ENCODE data around the gene N4BP2L2. TPM values are rescaled to one million over a fixed set of nuclear protein-coding genes. Genes with fewer than 3 reads are reported as not detected.

The N4BP2L2 gene
- total and polyA plus RNA-seq, 2 of the 8 experiments (the other 6 are each of a cell fraction or from before 2014, with no cell fraction given): 14.6 to 67.6 TPM

DNA sequence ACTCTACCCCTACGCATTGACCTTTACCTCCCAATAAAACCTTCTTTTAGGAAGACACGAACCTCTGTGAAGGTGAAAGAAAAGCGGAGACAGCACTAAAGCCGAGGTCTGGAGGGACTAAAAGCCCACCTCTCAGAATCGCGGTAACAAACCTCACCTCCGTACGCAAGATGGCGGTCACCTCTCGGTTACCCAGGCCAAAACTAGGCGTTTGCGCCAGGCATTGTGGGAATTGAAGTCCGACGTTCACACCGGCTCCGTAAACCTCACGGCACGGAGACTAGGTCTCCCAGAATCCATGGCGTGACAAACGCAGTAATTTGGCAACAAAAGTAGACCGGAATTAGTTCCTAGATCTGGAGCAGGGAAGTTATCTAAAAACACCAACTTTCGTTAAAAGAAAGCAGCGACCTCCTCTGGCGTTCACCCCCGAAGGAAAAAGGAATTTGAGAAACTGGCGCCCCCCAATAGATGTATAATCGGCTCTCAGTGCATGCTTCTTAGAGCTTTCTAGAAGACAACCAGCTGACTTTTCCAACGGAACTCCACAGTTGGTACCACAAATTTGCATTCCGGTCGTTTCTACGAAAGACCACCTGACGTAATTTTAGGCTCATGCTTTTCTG lies at the start of gene N4BP2L2 (continued):
- TF ChIP-seq RNF2 (IDR thresholded peaks at IDR 0.05; ENCODE audit: borderline replicate concordance, low read depth, low read length, missing control alignments, poor library complexity, severe bottlenecking) (no peak), CHD2 (IDR thresholded peaks at IDR 0.05; ENCODE audit: low read length) (peak; percentile 72), MAFK (IDR thresholded peaks at IDR 0.05; ENCODE audit: low read depth, low read length) (no peak), SRF (IDR thresholded peaks at IDR 0.05; ENCODE audit: low read depth, low read length) (no peak), ASH2L (IDR thresholded peaks at IDR 0.05; ENCODE audit: low read length) (peak; percentile 64), CREB1 (IDR thresholded peaks at IDR 0.05) (peak; percentile 72), TBP (IDR thresholded peaks at IDR 0.05; ENCODE audit: low read depth, low read length) (peak; percentile 73), ZNF274 (IDR thresholded peaks at IDR 0.05; ENCODE audit: borderline replicate concordance, extremely low read depth, low read length) (no peak), RXRA (IDR thresholded peaks at IDR 0.05; ENCODE audit: insufficient read depth, low read depth, low read length) (no peak), CBX5 (IDR thresholded peaks at IDR 0.05; ENCODE audit: low read depth, low read length) (no peak), EP300 (IDR thresholded peaks at IDR 0.05; ENCODE audit: borderline replicate concordance in 1 of 2, low read depth in 2 of 2, low read length in 2 of 2) (no peak), POLR2A (IDR thresholded peaks at IDR 0.05; ENCODE audit: control extremely low read depth in 1 of 2, low read depth in 2 of 2, low read length in 2 of 2) (peak; percentile 41 to 70; a peak in 2 of 3 replicates), EGR1 (IDR thresholded peaks at IDR 0.05; ENCODE audit: borderline replicate concordance, low read depth, low read length) (no peak), EZH2 (IDR thresholded peaks at IDR 0.05; ENCODE audit: low read depth, low read length, severe bottlenecking) (no peak)
- TF ChIP-seq, protein P1, sequence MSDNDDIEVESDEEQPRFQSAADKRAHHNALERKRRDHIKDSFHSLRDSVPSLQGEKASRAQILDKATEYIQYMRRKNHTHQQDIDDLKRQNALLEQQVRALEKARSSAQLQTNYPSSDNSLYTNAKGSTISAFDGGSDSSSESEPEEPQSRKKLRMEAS (IDR thresholded peaks at IDR 0.05): peak; percentile 18; the same call in 1 of the 2 replicates
- TF ChIP-seq, protein P2, sequence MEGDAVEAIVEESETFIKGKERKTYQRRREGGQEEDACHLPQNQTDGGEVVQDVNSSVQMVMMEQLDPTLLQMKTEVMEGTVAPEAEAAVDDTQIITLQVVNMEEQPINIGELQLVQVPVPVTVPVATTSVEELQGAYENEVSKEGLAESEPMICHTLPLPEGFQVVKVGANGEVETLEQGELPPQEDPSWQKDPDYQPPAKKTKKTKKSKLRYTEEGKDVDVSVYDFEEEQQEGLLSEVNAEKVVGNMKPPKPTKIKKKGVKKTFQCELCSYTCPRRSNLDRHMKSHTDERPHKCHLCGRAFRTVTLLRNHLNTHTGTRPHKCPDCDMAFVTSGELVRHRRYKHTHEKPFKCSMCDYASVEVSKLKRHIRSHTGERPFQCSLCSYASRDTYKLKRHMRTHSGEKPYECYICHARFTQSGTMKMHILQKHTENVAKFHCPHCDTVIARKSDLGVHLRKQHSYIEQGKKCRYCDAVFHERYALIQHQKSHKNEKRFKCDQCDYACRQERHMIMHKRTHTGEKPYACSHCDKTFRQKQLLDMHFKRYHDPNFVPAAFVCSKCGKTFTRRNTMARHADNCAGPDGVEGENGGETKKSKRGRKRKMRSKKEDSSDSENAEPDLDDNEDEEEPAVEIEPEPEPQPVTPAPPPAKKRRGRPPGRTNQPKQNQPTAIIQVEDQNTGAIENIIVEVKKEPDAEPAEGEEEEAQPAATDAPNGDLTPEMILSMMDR (IDR thresholded peaks at IDR 0.05; ENCODE audit: control extremely low read depth in 1 of 3, insufficient read depth in 1 of 3, low read depth in 1 of 3, low read length in 3 of 3): peak in 1 of 3 experiments; percentile 11; a peak in 1 of 4 replicates
